KOPT-K1 (cell line): ENCODE data around the gene CMTM4.
"Not testable (repeated sequence)": the region's sequence is repeated elsewhere in the genome, so short reads cannot be mapped to it uniquely, and the experiment has no call there.

Experiments
- H3K27ac ChIP-seq: fragments of 200-600 bp; sonication (generic); 2 replicates; pipeline ENCODE4 v1.5.1; 2016; ENCODE audit warnings: antibody characterized with exemption, mild to moderate bottlenecking, low read depth, low read length; ENCODE audit not compliant: poor library complexity, severe bottlenecking
- H3K36me3 ChIP-seq: fragments of 200-600 bp; sonication (generic); 2 replicates; pipeline ENCODE4 v1.5.1; 2017; ENCODE audit warnings: antibody characterized with exemption, mild to moderate bottlenecking, low read length, moderate library complexity; ENCODE audit not compliant: insufficient read depth
- H3K9me3 ChIP-seq: fragments of 200-600 bp; sonication (generic); 2 replicates; pipeline ENCODE4 v1.5.1; 2017; ENCODE audit warnings: antibody characterized with exemption, low read length, mild to moderate bottlenecking; ENCODE audit not compliant: insufficient read depth, poor library complexity, severe bottlenecking

The CMTM4 gene

GRCh38 chr16:66572356-66572755, 124.2 kb downstream of the CMTM4 start:
- H3K9me3 ChIP-seq, result no peaks in the 10 kb centered on the region
- H3K27ac ChIP-seq, result peak overlapping the region; percentile 2
- H3K36me3 ChIP-seq, result peaks cover 44% of the 10 kb centered on the region

DNA sequence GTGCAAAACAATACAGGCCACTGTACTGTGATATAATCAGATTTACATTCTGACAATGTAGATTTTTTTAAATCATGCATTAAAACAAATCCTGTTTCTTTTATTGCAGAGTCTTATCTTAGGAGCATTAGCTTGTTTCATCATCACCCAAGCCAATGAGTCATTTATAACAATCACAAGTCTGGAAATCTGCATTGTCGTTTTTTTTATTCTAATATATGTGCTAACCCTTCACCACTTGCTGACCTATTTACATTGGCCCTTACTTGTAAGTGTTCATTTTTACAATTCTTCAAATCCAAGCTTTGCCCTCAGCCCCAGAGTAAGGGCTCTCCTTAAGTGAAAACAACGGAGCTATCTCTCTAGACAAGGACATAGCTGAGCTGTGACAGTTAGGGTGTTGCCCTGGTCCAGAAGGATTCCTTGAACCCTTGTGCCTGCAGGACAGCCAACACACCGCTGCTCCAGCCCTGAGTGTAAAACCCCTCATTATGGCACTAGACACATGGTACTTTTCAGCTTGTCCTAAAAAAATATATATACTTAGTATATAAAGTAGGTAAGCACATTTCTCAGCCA, 126.6 kb downstream of the CMTM4 start:
- no peak overlapping the region for H3K27ac ChIP-seq
- peaks cover 69% of the 10 kb centered on the region for H3K36me3 ChIP-seq
- no peaks in the 10 kb centered on the region for H3K9me3 ChIP-seq

GRCh38 chr16:66569131-66569530, 127.4 kb downstream of the CMTM4 start:
- H3K36me3 ChIP-seq, result peaks cover 77% of the 10 kb centered on the region
- no peaks in the 10 kb centered on the region for H3K9me3 ChIP-seq
- no peak overlapping the region for H3K27ac ChIP-seq

DNA sequence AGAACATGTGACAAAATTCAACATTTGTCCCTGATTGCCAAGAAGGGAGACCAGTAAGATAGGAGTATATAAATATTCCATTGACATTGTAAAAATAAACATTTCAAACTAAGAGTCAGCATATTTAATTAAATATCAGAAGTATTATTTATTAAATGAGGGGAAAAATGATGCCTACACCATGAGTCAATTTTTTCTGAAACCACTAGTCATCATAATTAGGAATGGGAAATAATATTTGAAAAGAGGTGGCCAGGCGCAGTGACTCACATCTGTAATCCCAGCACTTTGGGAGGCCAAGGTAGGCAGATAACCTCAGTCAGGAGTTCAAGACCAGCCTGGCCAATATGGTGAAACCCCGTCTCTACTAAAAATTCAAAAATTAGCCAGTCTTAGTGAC, 128.2 kb downstream of the CMTM4 start:
- Histone ChIP-seq H3K36me3 (peaks cover 84% of the 10 kb centered on the region), H3K9me3 (no peaks in the 10 kb centered on the region), H3K27ac (no peak overlapping the region)

DNA sequence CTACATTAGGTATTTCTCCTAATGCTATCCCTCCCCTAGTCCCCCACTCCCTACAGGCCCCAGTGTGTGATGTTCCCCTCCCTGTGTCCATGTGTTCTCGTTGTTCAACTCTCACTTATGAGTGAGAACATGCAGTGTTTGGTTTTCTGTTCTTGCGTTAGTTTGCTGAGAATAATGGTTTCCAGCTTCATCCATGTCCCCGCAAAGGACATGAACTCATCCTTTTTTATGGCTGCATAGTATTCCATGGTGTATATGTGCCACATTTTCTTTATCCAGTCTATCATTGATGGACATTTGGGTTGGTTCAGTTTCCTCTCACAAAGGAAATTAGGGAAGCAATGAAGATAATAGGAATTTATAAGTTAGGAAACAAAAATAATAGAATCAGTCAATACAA, 129.3 kb downstream of the CMTM4 start:
- H3K9me3 ChIP-seq, H3K27ac ChIP-seq: not testable (repeated sequence)
- peaks cover 86% of the 10 kb centered on the region for H3K36me3 ChIP-seq

DNA sequence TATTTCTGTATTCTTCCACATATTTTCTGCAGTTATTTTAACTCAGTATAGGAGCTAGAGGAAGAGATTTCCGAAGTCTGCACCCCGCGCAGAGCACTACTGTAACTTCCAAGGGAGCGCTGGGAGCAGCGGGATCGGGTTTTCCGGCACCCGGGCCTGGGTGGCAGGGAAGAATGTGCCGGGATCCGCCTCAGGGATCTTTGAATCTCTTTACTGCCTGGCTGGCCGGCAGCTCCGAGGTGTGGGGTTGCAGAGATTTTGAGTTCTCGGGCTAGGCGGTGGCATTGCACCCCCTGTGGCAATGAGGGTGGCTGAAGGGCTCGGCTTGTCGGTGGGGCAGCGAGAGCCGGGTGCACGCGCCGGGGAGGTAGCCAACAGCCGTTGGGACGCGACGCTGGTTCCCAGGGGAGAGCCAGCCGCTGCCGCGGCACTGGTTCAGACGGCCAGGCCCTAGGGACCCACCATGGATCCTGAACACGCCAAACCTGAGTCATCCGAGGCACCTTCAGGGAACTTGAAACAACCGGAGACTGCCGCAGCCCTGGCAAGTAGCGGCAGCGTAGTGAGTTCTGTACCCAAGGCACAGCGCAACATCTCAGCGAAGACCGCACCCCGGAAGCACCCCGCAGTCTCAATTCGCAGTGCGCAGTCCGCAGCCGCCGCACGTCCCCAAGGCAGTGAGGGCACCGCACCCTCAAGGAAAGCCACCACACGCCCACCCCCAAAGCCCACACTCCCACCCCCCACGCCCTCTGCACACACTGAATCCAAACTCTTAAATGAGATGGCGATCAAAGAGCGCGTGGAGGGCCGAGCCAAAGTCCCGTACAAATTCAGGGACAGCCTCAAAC, 130.3 kb downstream of the CMTM4 start, which contains the start of gene CMTM1:
CMTM1 (plus strand) TSS at position 389 of the 851 bp plus-strand sequence; CDS start at position 464, 75 bp downstream.
- peaks cover 82% of the 10 kb centered on the region for H3K36me3 ChIP-seq
- H3K27ac ChIP-seq, result no peak within 1 kb of the TSS
- no peaks in the 10 kb centered on the region for H3K9me3 ChIP-seq
